Stimulated activated effector memory CD8-positive, alpha-beta T cell treated with anti-CD3 and anti-CD28 coated beads, Interleukin-12 subunit alpha, Interleukin-12 subunit beta, amount 100 ng/mL, for 72 hours (primary cell): ENCODE measurements around the gene NKAIN2.

Experiments used
- ATAC-seq: fragments of 150-1000 bp; cut with Tn5 transposase; 2 replicates; pipeline ENCODE4 v1.10.0; 2021
- DNase-seq, 2 donors: peaks; one replicate each; pipeline ENCODE4 v3.0.0; 2021 to 2022; ENCODE audit warnings: low spot score in 2 of 2
- H3K27ac Mint-ChIP-seq: one replicate; pipeline ENCODE4 v1.8.0; 2022; ENCODE audit warnings: mild to moderate bottlenecking, mixed read lengths
- H3K36me3 Mint-ChIP-seq: one replicate; pipeline ENCODE4 v1.8.0; 2022; ENCODE audit warnings: mild to moderate bottlenecking, mixed read lengths
- H3K4me1 Mint-ChIP-seq: one replicate; pipeline ENCODE4 v1.8.0; 2022; ENCODE audit warnings: mixed read lengths
- H3K4me3 Mint-ChIP-seq: one replicate; pipeline ENCODE4 v1.8.0; 2022; ENCODE audit warnings: mild to moderate bottlenecking, mixed read lengths
- H3K9me3 Mint-ChIP-seq: one replicate; pipeline ENCODE4 v1.8.0; 2022; ENCODE audit warnings: mixed read lengths

NKAIN2 gene

DNA sequence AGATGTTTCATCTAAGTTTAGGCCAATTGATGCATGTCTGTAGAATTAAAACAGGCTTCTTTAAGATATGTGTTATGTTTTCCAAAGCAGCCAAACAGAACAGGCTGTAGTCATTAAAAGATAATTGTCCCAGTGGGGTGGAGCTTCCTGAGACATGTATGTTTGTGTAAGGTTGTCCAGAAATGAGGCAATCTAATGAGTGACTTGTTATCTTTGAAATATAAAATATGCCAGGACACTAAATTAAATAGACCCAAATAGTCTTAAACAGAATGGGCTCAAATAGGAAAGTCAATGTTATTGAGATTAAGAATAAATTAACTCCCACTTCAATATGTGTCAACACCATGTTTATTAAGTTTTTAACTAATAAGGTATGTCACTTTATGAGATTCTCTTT, 953.9 kb downstream of the NKAIN2 start:
- no peak for ATAC-seq
- peaks cover 10% of the 10 kb centered on the region for H3K9me3 Mint-ChIP-seq
- no peaks in the 10 kb centered on the region for H3K4me1 Mint-ChIP-seq
- no peak overlapping the region for H3K27ac Mint-ChIP-seq
- H3K36me3 Mint-ChIP-seq, result no peaks in the 10 kb centered on the region
- H3K4me3 Mint-ChIP-seq, result no peak overlapping the region
- DNase-seq, result no peak

DNA sequence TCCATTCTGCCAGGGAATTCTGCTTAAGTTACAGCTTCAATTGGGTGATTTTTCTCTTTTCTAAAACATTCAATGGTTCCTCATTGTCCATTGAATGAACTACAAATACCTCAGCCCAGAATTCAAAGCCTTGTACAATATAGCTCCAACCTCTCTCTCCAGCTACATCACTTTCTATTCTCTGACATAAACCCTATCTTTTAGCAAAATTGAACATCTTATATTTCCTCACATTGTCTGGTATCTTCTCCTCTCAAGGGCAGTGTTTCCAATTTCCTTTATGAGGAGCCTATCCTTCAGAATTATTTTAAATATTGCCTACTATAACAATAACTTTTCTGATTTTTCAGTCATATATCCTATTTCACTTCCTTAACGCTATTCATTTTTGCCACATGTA, 955.0 kb downstream of the NKAIN2 start:
- Mint-ChIP-seq H3K27ac (no peak overlapping the region), H3K4me3 (no peak overlapping the region), H3K4me1 (no peaks in the 10 kb centered on the region), H3K9me3 (peaks cover 9% of the 10 kb centered on the region), H3K36me3 (no peaks in the 10 kb centered on the region)
- ATAC-seq, result no peak
- no peak for DNase-seq

DNA sequence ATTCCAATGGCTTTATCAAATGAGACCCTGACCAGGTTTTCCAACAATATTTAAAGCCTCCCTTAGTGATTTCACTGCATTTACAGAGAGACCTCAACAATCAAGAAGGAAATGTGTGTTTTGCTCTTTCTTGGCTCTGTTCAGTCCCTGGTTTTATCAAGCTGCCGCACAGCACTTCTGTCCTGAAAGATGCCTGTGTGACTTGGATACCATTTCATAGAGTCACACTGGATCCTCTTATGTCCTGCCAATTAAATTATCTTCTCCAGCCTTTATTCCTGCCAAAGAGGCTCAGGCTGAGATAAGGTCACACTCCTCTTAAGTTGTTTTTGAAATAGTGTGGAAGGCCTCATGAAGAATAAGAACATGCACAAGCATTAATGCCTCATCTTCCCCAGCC, 961.6 kb downstream of the NKAIN2 start:
- ATAC-seq, result no peak
- Mint-ChIP-seq H3K9me3 (peaks cover 3% of the 10 kb centered on the region), H3K4me1 (no peaks in the 10 kb centered on the region), H3K4me3 (no peak overlapping the region), H3K27ac (no peak overlapping the region), H3K36me3 (no peaks in the 10 kb centered on the region)
- no peak for DNase-seq

DNA sequence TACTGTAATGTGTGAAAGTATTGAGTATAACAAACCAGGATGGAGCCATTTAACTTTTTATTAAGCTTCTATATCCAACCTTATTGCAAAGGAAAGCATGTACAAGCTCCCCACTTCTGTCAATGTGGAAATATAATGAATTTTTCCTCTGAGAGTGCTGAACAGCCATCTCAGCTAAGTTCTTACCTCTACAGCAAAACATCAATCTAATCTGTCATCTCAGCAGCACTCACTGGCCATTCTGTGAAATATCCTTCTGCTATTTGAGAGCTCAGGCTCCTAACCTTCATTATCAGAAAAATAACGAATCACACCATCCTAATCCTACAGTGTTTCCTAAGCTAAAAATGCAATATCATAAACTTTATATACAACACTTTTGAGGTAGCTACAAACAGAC, 964.6 kb downstream of the NKAIN2 start:
- Mint-ChIP-seq H3K27ac (no peak overlapping the region), H3K9me3 (peaks cover 4% of the 10 kb centered on the region), H3K36me3 (no peaks in the 10 kb centered on the region), H3K4me1 (no peaks in the 10 kb centered on the region), H3K4me3 (no peak overlapping the region)
- ATAC-seq (no peak), DNase-seq (no peak)

DNA sequence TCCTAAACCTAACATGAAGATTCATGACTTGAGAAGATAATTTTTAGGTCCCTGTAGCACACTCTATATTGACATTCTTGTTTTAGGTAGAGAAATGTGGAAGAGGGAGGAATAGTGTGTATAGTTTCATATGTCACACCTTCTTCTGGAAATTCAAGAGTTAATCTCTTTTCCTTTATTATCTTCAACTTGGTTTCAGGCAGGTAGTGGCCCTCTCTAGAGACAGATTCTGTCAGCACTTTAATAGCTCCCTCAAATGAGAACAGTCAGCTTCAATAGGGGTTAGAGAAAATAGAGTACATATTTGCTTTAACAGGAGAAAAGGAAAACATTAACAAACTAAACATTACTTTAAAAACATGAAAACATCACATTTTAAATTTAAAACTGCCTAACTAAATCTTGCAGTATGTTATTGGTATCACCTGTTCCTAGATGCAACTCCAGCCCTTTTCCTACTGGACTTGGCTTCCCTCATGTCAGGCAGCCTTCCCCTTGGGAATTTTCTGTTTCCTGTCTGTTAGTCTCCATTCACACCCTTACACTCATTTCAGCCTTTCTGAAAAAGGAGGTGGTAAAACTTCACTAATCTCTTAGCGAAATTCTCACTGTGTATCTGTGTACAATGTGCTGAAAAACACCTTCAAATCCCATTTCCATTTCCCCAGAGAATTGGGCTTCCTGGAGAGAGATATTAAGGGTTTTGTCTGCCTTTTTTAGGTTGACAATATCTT, 966.3 kb downstream of the NKAIN2 start:
- Mint-ChIP-seq H3K9me3 (peaks cover 4% of the 10 kb centered on the region), H3K36me3 (no peaks in the 10 kb centered on the region), H3K4me1 (no peaks in the 10 kb centered on the region), H3K27ac (no peak overlapping the region), H3K4me3 (no peak overlapping the region)
- ATAC-seq (no peak), DNase-seq (no peak)

DNA sequence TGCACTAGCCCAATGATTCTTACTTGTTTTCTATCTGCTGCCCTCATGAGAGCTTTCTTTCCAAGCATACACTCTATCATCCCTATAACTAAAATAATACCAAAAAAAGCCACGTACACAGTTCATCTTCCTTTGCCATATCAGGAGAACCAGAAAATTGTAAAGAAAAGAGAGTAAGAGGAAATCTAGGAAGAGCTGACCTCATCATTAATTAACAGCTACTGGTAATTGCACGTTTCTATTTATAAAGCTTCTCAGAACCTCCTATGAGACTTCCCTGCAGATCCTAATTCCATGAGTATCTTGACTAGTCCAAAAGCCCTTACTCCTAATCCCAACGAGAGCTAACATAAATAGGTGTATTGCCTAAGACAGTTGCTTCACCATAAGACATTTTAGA, 967.1 kb downstream of the NKAIN2 start:
- no peak overlapping the region for H3K27ac Mint-ChIP-seq

DNA sequence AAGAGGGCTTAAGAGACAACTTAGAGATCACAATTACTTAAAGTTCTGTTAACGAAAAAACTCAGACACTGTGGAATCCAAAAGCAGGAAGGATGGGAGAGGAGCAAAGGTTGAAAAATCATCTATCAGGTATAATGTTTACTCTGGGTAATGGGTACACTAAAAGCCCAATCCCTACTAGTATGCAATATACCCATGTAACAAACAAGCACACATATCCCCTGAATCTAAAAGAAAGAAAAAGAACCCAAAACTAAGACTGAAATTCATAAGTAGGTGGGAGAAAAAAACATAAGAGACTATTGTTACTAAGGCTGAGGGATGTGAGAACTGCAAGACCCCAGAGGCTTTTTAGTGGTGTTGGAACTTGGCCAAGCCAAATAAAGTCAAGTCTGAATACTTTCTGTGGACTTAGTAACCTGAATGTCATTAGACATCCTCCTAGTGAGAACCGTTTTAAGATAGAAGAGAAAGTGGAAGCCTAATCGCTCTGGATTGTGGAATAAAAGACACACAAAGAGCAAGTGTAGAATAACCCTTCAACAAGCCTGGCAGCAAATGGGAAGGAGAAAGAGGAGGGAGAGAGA, 969.2 kb downstream of the NKAIN2 start:
- no peaks in the 10 kb centered on the region for H3K4me1 Mint-ChIP-seq
- no peak overlapping the region for H3K27ac Mint-ChIP-seq
- ATAC-seq, result no peak
- peaks cover 4% of the 10 kb centered on the region for H3K9me3 Mint-ChIP-seq
- DNase-seq, result no peak
- no peak overlapping the region for H3K4me3 Mint-ChIP-seq
- H3K36me3 Mint-ChIP-seq, result no peaks in the 10 kb centered on the region

More for the DNA sequence above, 967.1 kb downstream of the NKAIN2 start:
- H3K9me3 Mint-ChIP-seq, result peaks cover 4% of the 10 kb centered on the region
- H3K36me3 Mint-ChIP-seq, result no peaks in the 10 kb centered on the region
- H3K4me3 Mint-ChIP-seq, result no peak overlapping the region
- no peak for DNase-seq
- ATAC-seq, result no peak
- H3K4me1 Mint-ChIP-seq, result no peaks in the 10 kb centered on the region

DNA sequence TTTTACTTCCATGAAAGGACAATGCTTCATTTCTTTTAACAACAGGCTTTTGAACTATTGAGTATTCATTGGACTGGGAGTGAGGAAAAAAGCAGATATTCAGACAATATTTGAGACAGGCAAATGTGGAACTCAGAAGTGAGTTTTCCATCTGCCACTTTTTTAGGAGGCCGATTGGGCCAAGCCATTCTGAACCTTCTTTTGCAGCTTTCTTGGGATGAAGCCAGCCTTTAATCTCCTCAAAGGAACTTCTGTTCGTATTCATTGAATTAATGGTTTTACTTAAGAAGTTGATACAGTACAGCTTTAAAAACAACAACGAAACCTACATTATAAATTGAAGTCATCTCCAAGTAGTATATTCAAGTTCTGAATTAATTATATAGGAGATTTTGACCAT, 971.5 kb downstream of the NKAIN2 start:
- ATAC-seq (no peak), DNase-seq (no peak)
- Mint-ChIP-seq H3K27ac (no peak overlapping the region), H3K36me3 (no peaks in the 10 kb centered on the region), H3K9me3 (peaks cover 7% of the 10 kb centered on the region), H3K4me1 (no peaks in the 10 kb centered on the region), H3K4me3 (no peak overlapping the region)

DNA sequence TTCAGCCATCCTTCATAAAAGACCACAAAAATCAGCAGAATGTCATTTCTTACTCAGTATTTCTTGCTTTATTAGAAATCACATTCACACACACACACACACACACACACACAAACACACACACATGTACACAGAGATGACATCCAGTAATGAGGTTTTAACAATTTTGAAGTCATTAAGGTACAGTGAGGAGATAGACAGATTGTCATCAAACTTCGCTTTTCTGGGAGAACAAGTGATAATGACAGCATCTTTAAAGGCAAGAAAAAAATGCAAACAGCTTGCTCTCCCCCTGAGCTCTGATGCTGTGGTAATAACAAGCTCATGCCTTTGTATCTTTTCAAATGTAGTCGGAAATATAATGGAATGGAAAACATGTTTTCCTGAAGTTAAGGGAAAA, 974.2 kb downstream of the NKAIN2 start:
- no peak for ATAC-seq
- H3K27ac Mint-ChIP-seq, result no peak overlapping the region
- peaks cover 4% of the 10 kb centered on the region for H3K9me3 Mint-ChIP-seq
- no peaks in the 10 kb centered on the region for H3K36me3 Mint-ChIP-seq
- H3K4me3 Mint-ChIP-seq, result no peak overlapping the region
- no peak for DNase-seq
- H3K4me1 Mint-ChIP-seq, result no peaks in the 10 kb centered on the region

DNA sequence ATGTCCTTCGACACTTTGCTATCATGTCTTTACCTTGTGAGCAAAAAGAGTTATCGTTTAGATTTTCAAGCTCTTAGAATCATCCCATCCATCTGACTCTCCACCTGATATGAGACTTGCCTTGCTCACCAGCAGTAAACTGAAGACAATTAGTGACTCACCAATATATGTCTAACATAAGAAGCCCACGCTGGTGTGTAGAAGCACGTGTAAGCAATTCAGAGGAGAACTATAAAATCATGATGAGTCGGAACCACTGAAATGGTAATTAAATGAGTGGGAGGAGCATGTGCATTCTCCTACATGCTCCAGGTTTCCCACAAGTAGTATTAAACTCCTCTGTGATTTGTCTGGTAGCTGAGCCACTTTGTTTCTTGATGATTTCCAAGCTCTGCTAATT, 977.0 kb downstream of the NKAIN2 start:
- no peaks in the 10 kb centered on the region for H3K4me1 Mint-ChIP-seq
- H3K27ac Mint-ChIP-seq, result no peak overlapping the region
- H3K36me3 Mint-ChIP-seq, result no peaks in the 10 kb centered on the region
- H3K9me3 Mint-ChIP-seq, result peaks cover 7% of the 10 kb centered on the region
- ATAC-seq, result no peak
- H3K4me3 Mint-ChIP-seq, result no peak overlapping the region
- no peak for DNase-seq

DNA sequence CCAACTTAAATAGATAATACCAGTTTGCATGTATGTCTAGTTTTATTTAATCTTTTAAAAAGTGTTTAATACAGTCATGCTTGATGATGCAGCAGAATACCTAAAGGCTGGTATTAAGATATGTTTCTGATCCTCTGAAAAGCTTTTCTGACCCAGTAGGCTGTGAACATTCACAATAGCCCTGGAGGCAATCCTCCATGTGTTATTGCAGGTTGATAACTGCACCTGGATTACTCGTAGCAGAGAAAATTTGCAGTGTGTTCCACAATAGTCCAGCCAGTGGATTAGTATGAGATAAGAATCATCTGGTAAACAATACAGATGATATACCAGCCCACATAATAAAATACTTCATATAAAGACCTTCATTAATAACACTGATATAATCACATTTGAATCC, 979.7 kb downstream of the NKAIN2 start:
- Mint-ChIP-seq H3K36me3 (no peaks in the 10 kb centered on the region), H3K4me1 (no peaks in the 10 kb centered on the region), H3K4me3 (no peak overlapping the region), H3K27ac (no peak overlapping the region), H3K9me3 (peaks cover 9% of the 10 kb centered on the region)
- DNase-seq, result no peak
- ATAC-seq, result no peak

DNA sequence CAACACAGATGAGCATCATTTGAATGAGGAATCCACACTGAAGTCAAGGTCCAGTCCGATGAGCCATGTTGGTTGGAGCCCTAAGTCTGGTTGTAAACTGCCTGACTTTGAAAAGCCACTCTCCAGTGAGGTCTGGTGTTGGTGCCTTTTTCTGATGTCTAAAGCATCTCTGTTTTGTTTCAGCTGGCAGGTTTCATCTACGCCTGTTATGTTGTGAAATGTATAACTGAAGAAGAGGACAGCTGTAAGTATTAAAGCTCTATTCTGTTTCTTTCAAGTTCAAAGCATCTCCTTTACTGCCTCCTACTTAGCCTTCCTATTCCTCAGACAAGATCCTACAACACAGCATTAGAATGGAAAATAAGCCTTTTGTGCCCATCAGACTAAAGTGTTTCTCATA, 987.5 kb downstream of the NKAIN2 start:
- Mint-ChIP-seq H3K36me3 (no peaks in the 10 kb centered on the region), H3K4me3 (no peak overlapping the region), H3K27ac (no peak overlapping the region), H3K9me3 (peaks cover 8% of the 10 kb centered on the region), H3K4me1 (no peaks in the 10 kb centered on the region)
- DNase-seq (no peak), ATAC-seq (no peak)

DNA sequence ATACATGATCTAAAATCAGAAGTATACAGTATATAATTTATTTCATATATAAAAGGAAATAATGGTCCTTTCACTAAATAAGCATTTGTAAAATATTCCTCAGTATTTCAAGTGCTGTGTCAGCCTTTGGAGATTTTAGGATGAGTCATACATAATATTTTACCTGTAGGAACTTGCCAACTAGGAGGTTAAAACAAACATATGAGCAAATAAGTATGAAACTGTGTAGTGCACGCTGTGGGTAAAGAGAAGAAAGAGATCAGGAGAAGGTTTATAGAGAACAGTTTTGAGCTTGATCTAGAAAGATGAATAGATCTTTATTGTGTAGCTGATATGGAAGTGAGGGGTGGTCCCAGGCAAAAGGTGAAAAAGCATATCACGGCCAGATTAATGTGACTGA, 988.7 kb downstream of the NKAIN2 start:
- Mint-ChIP-seq H3K9me3 (peaks cover 6% of the 10 kb centered on the region), H3K27ac (no peak overlapping the region)
- no peak for DNase-seq

DNA sequence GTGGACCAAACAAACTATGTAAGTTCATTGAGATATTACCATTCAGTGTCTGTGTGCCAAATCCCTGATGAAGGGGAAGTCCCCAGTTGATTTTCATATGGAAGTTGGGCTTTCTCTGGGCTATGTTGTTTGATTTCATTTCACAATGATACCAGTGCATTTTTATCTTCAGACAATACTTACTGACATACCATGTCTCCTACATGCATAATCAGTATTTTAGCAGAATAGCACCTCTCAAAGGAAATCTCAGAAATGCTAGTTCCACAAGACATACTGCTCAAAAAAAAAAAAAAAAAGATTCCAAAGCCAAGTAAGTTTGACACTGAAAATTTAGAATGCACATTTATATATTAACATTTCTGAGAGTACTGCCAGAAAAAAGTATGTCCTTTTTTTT, 989.7 kb downstream of the NKAIN2 start:
- no peak overlapping the region for H3K27ac Mint-ChIP-seq
- no peaks in the 10 kb centered on the region for H3K4me1 Mint-ChIP-seq
- DNase-seq (no peak), ATAC-seq (no peak)
- no peaks in the 10 kb centered on the region for H3K36me3 Mint-ChIP-seq
- H3K4me3 Mint-ChIP-seq, result no peak overlapping the region
- peaks cover 8% of the 10 kb centered on the region for H3K9me3 Mint-ChIP-seq

More for the DNA sequence above, 988.7 kb downstream of the NKAIN2 start:
- Mint-ChIP-seq H3K4me1 (no peaks in the 10 kb centered on the region), H3K36me3 (no peaks in the 10 kb centered on the region), H3K4me3 (no peak overlapping the region)
- no peak for ATAC-seq

DNA sequence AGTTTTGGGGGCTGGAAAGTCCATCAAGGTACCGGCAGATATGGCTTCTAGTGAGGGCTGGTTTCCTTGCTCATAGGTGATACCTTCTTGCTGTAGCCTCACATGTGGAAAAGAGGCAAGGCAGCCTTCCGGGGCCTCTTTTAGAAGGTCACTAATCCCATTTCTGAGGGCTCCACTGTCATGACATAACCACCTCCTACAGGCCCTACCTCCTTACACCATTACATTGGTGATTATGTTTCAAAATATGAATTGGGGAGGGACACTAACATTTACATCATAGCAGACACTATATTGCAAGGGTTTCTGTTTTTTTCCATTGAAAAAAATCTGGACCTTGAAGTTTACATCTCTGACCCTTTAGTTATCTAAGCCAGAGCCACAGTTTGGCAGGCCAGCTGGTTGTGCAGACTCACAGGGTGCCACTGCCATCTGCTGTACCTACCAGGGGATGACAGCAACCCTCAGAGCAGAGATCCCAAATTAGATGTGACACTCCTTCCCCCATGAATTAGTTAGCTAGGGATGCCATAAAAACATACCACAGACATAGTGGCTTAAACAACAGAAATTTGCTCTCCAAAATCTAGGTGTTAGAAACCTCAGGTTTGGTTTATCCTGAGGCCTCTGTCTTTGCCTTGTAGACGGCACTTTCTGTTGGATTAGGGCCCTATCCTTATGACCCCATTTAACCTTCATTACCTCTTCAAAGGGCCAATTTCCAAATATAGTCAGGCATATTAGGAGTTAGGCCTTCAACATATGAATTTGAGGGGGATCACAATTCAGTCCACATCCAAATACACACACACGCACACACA, 992.2 kb downstream of the NKAIN2 start:
- no peak for ATAC-seq
- DNase-seq, result no peak
- H3K4me1 Mint-ChIP-seq, result no peaks in the 10 kb centered on the region
- no peaks in the 10 kb centered on the region for H3K36me3 Mint-ChIP-seq
- H3K4me3 Mint-ChIP-seq, result no peak overlapping the region
- peaks cover 8% of the 10 kb centered on the region for H3K9me3 Mint-ChIP-seq
- no peak overlapping the region for H3K27ac Mint-ChIP-seq

DNA sequence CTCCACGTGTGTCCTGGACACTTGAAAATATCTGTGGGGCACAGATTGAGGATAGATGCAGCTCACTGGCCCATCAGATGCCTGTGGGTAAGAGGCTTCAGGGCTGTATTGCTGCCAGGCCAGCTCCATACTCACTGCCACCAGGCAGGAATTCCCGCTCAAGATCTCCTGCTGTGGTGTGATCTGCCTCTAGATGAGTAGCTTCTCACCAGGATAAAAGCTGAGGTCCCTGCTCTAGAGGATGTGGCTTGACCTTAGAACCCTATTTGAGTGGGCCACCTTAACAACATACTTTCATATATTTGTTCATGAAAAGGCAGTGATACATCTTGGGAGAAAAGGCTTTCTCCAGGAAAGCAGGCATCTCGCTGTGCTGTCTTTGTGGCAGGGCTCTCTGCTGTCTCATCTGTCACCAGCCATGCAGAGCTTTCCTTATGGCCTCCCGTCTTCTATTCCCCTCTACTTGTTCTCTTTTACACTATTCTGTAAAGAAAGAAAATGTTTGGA, 992.9 kb downstream of the NKAIN2 start:
- Mint-ChIP-seq H3K36me3 (no peaks in the 10 kb centered on the region), H3K4me3 (no peak overlapping the region), H3K4me1 (no peaks in the 10 kb centered on the region), H3K9me3 (peaks cover 8% of the 10 kb centered on the region), H3K27ac (no peak overlapping the region)
- DNase-seq, result no peak
- ATAC-seq, result peak; percentile 24
